ENCODE data around the gene MRTFB.

DNA sequence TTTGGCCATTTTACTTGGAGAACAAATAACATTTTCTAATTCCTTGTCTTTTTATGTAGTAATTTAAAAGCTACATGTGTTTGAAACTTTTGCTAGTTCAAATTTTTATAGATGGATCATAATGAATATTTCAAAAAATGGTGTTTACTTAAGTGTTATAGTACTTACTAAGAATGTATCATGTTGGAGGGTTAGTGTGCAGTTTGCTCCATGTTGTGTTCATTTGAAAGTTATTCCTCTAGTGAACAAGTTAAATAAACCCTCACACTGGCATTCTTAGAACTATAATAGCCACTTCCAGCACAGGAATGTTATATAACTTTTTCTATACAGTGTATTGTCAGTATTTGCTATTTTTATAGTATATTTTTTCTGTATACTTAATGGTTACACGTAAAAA is 62.8 kb downstream of the MRTFB start:
- TF ChIP-seq, protein P1, sequence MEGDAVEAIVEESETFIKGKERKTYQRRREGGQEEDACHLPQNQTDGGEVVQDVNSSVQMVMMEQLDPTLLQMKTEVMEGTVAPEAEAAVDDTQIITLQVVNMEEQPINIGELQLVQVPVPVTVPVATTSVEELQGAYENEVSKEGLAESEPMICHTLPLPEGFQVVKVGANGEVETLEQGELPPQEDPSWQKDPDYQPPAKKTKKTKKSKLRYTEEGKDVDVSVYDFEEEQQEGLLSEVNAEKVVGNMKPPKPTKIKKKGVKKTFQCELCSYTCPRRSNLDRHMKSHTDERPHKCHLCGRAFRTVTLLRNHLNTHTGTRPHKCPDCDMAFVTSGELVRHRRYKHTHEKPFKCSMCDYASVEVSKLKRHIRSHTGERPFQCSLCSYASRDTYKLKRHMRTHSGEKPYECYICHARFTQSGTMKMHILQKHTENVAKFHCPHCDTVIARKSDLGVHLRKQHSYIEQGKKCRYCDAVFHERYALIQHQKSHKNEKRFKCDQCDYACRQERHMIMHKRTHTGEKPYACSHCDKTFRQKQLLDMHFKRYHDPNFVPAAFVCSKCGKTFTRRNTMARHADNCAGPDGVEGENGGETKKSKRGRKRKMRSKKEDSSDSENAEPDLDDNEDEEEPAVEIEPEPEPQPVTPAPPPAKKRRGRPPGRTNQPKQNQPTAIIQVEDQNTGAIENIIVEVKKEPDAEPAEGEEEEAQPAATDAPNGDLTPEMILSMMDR (IDR thresholded peaks at IDR 0.05), result no peak
- TF ChIP-seq POLR2A (IDR thresholded peaks at IDR 0.05), result no peak
